ENCODE results near the gene PRPF8. TPM values are rescaled to one million over a fixed set of nuclear protein-coding genes. Genes with fewer than 3 reads are reported as not detected.

The PRPF8 gene
- total and polyA plus RNA-seq, 2 of the 13 experiments (the other 11 are each of a cell fraction or from before 2014, with no cell fraction given) = 112 to 179 TPM

DNA sequence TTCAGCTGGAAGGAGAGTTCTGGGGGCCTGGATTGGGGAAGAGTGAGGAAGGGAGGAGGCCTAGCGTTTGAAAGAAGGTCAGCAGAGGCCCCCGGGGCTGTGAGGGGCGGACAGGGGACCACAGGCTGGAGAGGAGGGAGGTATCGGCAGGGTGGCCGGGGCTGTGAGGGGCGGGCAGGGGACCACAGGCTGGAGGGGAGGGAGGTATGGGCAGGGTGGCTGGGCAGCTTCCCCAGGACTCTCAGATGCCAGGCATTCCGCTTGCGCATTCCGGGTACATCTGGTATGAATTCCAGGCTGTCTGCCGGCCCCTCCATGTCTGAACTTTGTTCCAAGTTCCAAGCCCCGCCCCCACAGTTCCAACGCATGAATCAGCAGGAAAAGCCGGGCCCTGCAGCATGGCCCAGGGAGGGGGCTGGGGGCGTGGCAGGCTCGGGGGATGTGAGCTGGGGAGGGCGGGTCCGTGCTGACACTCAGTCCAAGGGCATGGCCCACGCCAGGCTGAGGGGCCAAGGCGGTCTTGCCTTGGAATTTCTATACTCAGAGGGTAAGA is 29.8 kb upstream of the PRPF8 start (continued):
- TF ChIP-seq, protein P1, sequence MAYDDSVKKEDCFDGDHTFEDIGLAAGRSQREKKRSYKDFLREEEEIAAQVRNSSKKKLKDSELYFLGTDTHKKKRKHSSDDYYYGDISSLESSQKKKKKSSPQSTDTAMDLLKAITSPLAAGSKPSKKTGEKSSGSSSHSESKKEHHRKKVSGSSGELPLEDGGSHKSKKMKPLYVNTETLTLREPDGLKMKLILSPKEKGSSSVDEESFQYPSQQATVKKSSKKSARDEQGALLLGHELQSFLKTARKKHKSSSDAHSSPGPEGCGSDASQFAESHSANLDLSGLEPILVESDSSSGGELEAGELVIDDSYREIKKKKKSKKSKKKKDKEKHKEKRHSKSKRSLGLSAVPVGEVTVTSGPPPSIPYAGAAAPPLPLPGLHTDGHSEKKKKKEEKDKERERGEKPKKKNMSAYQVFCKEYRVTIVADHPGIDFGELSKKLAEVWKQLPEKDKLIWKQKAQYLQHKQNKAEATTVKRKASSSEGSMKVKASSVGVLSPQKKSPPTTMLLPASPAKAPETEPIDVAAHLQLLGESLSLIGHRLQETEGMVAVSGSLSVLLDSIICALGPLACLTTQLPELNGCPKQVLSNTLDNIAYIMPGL (CRISPR knock-in tag; IDR thresholded peaks at IDR 0.05; ENCODE audit: borderline replicate concordance in 1 of 2, low read depth in 1 of 2) = no peak
- peak; percentile 95 for TF ChIP-seq SKI (IDR thresholded peaks at IDR 0.05; ENCODE audit: partially characterized antibody)
- no peak for TF ChIP-seq NFKBIZ (CRISPR knock-in tag; IDR thresholded peaks at IDR 0.05)
- peak; percentile 81 to 91 for TF ChIP-seq MAFK (conservative IDR thresholded peaks at IDR 0.05 in 1 of 2, IDR thresholded peaks at IDR 0.05 in 1 of 2; ENCODE audit: low read length in 2 of 2)
- no peak; the same call in 1 of the 2 replicates for TF ChIP-seq DPF2 (CRISPR knock-in tag; IDR thresholded peaks at IDR 0.05; ENCODE audit: borderline replicate concordance, low read depth)
- TF ChIP-seq, protein P2, sequence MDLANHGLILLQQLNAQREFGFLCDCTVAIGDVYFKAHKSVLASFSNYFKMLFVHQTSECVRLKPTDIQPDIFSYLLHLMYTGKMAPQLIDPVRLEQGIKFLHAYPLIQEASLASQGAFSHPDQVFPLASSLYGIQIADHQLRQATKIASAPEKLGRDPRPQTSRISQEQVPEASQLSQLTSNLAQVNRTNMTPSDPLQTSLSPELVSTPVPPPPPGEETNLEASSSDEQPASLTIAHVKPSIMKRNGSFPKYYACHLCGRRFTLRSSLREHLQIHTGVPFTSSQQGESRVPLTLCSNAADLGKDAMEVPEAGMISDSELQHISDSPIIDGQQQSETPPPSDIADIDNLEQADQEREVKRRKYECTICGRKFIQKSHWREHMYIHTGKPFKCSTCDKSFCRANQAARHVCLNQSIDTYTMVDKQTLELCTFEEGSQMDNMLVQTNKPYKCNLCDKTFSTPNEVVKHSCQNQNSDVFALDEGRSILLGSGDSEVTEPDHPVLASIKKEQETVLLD (CRISPR knock-in tag; IDR thresholded peaks at IDR 0.05; ENCODE audit: low read depth) = no peak
- TF ChIP-seq PHF21A (CRISPR knock-in tag; IDR thresholded peaks at IDR 0.05) = peak; percentile 22
- TF ChIP-seq ARNT (IDR thresholded peaks at IDR 0.05) = no peak
- 0 out of 2 replicates have a peak, but pooled peaks have one; percentile 15 for TF ChIP-seq CBX5 (CRISPR knock-in tag; IDR thresholded peaks at IDR 0.05; ENCODE audit: borderline replicate concordance)
- no peak for TF ChIP-seq ZC3H4 (CRISPR knock-in tag; IDR thresholded peaks at IDR 0.05; ENCODE audit: borderline replicate concordance)
- TF ChIP-seq KAT7 (CRISPR knock-in tag; IDR thresholded peaks at IDR 0.05; ENCODE audit: borderline replicate concordance) = no peak
- no peak for TF ChIP-seq ZFP90 (CRISPR knock-in tag; IDR thresholded peaks at IDR 0.05; ENCODE audit: borderline replicate concordance)
- no peak; the same call in 1 of the 2 replicates for TF ChIP-seq JDP2 (CRISPR knock-in tag; IDR thresholded peaks at IDR 0.05; ENCODE audit: borderline replicate concordance)
- TF ChIP-seq TEAD3 (CRISPR knock-in tag; optimal IDR thresholded peaks at IDR 0.05; ENCODE audit: borderline replicate concordance) = peak; percentile 100
- TF ChIP-seq NFYB (CRISPR knock-in tag; IDR thresholded peaks at IDR 0.05) = peak; percentile 8; the same call in 1 of the 2 replicates
- no peak for TF ChIP-seq LCORL (IDR thresholded peaks at IDR 0.05)
- peak; percentile 74 for TF ChIP-seq LCORL (CRISPR knock-in tag; IDR thresholded peaks at IDR 0.05)
- no peak for TF ChIP-seq PAWR (CRISPR knock-in tag; IDR thresholded peaks at IDR 0.05; ENCODE audit: borderline replicate concordance)
- TF ChIP-seq MTF1 (CRISPR knock-in tag; IDR thresholded peaks at IDR 0.05) = no peak
- TF ChIP-seq ZNF232 (CRISPR knock-in tag; IDR thresholded peaks at IDR 0.05; ENCODE audit: borderline replicate concordance) = no peak
- TF ChIP-seq RNF2 (conservative IDR thresholded peaks at IDR 0.05; ENCODE audit: low read depth) = no peak
- TF ChIP-seq IKZF1 (IDR thresholded peaks at IDR 0.05) = no peak
- no peak for TF ChIP-seq CHD2 (IDR thresholded peaks at IDR 0.05; ENCODE audit: low read depth, low read length)
- no peak; the same call in 1 of the 2 replicates for TF ChIP-seq RFX5 (IDR thresholded peaks at IDR 0.05; ENCODE audit: low read depth, low read length)
- peak; percentile 52; the same call in 1 of the 2 replicates for TF ChIP-seq ZNF317 (CRISPR knock-in tag; IDR thresholded peaks at IDR 0.05)
- peak; percentile 48; the same call in 1 of the 2 replicates for TF ChIP-seq NFE2L1 (CRISPR knock-in tag; IDR thresholded peaks at IDR 0.05; ENCODE audit: borderline replicate concordance)
- no peak for TF ChIP-seq TAF1 (CRISPR knock-in tag; IDR thresholded peaks at IDR 0.05)
- TF ChIP-seq JUN (CRISPR knock-in tag; IDR thresholded peaks at IDR 0.05) = peak; percentile 49; the same call in 1 of the 2 replicates
- no peak for TF ChIP-seq ZKSCAN5 (CRISPR knock-in tag; IDR thresholded peaks at IDR 0.05)
- no peak for TF ChIP-seq ZNF251 (CRISPR knock-in tag; IDR thresholded peaks at IDR 0.05)
- TF ChIP-seq ZNF792 (CRISPR knock-in tag; IDR thresholded peaks at IDR 0.05) = peak; percentile 36; the same call in 1 of the 2 replicates
- TF ChIP-seq ZNF572 (CRISPR knock-in tag; IDR thresholded peaks at IDR 0.05) = no peak
- TF ChIP-seq FOXA3 (CRISPR knock-in tag; IDR thresholded peaks at IDR 0.05) = peak; percentile 46
